Hepatocyte (in vitro differentiated cells): Measurements from ENCODE around the gene HLA-B.

Experiments used
- CTCF ChIP-seq: fragments of 200-600 bp; sonication (generic); IDR thresholded peaks from 2 replicates; pipeline ENCODE4 v1.5.1; 2016; ENCODE audit warnings: antibody characterized with exemption, mild to moderate bottlenecking; ENCODE audit not compliant: poor library complexity
- EZH2 ChIP-seq: fragments of 200-600 bp; sonication (generic); IDR thresholded peaks from 2 replicates; pipeline ENCODE4 v1.6.1; 2016; ENCODE audit warnings: antibody characterized with exemption, mild to moderate bottlenecking, borderline replicate concordance
- EZH2phosphoT487 ChIP-seq: fragments of 200-600 bp; sonication (generic); IDR thresholded peaks from one replicate; pipeline ENCODE4 v1.6.1; 2018; ENCODE audit warnings: antibody characterized with exemption, mild to moderate bottlenecking, low read depth, moderate library complexity; ENCODE audit not compliant: unreplicated experiment, severe bottlenecking

GRCh38 chr6:31321820-31322219, 35.2 kb downstream of the HLA-B start:
- TF ChIP-seq CTCF: no peak
- TF ChIP-seq EZH2phosphoT487: no peak
- no peak for TF ChIP-seq EZH2
